ENCODE measurements around the gene GSTA2. TPM values are rescaled to one million over a fixed set of nuclear protein-coding genes. Genes with fewer than 3 reads are reported as not detected.
"Not testable (repeated sequence)": the region's sequence is repeated elsewhere in the genome, so short reads cannot be mapped to it uniquely, and the experiment has no call there.

The GSTA2 gene
- total RNA-seq, 1 experiment from 2014 or later, result not detected

- not testable (repeated sequence) for H3K4me3 ChIP-seq (ENCODE audit: low read length); H3K9ac ChIP-seq (ENCODE audit: low read length); H3K27me3 ChIP-seq (ENCODE audit: low read length); H2AFZ ChIP-seq (ENCODE audit: low read length); H3K4me2 ChIP-seq (ENCODE audit: low read depth, low read length, poor library complexity, severe bottlenecking); H4K20me1 ChIP-seq (ENCODE audit: insufficient read depth, low read depth, low read length); H3K27ac ChIP-seq (ENCODE audit: low read length); H3K9me3 ChIP-seq (ENCODE audit: low read length); H3K36me3 ChIP-seq (ENCODE audit: insufficient read depth, low read length); DNase-seq; H3K9me2 ChIP-seq (replicated peaks; ENCODE audit: insufficient read depth, low read length); H3K79me2 ChIP-seq (ENCODE audit: low read length); H3K4me1 ChIP-seq (ENCODE audit: low read length)
Observed at GRCh38 chr6:52714761-52715160, 48.5 kb downstream of the GSTA2 start.

GRCh38 chr6:52712136-52712535 lies 51.1 kb downstream of the GSTA2 start:
- no peaks in the 10 kb centered on the region for H3K27me3 ChIP-seq (ENCODE audit: low read length)
- H3K4me3 ChIP-seq (ENCODE audit: low read length), result no peak overlapping the region
- no peaks in the 10 kb centered on the region for H3K9me2 ChIP-seq (replicated peaks; ENCODE audit: insufficient read depth, low read length)
- no peak overlapping the region for H3K4me2 ChIP-seq (ENCODE audit: low read depth, low read length, poor library complexity, severe bottlenecking)
- no peaks in the 10 kb centered on the region for H4K20me1 ChIP-seq (ENCODE audit: insufficient read depth, low read depth, low read length)
- H3K4me1 ChIP-seq (ENCODE audit: low read length), result no peaks in the 10 kb centered on the region
- no peaks in the 10 kb centered on the region for H3K79me2 ChIP-seq (ENCODE audit: low read length)
- H2AFZ ChIP-seq (ENCODE audit: low read length), result no peak overlapping the region
- H3K9ac ChIP-seq (ENCODE audit: low read length), result no peak overlapping the region
- no peak for DNase-seq
- H3K36me3 ChIP-seq (ENCODE audit: insufficient read depth, low read length), result no peaks in the 10 kb centered on the region
- H3K27ac ChIP-seq (ENCODE audit: low read length), result no peak overlapping the region
- H3K9me3 ChIP-seq (ENCODE audit: low read length), result no peaks in the 10 kb centered on the region

- no peak for DNase-seq
- Histone ChIP-seq H3K4me3 (ENCODE audit: low read length) (no peak overlapping the region), H3K79me2 (ENCODE audit: low read length) (no peaks in the 10 kb centered on the region), H3K27ac (ENCODE audit: low read length) (no peak overlapping the region), H3K36me3 (ENCODE audit: insufficient read depth, low read length) (no peaks in the 10 kb centered on the region), H3K27me3 (ENCODE audit: low read length) (no peaks in the 10 kb centered on the region), H3K4me1 (ENCODE audit: low read length) (no peaks in the 10 kb centered on the region), H4K20me1 (ENCODE audit: insufficient read depth, low read depth, low read length) (no peaks in the 10 kb centered on the region), H3K4me2 (ENCODE audit: low read depth, low read length, poor library complexity, severe bottlenecking) (no peak overlapping the region), H3K9me2 (replicated peaks; ENCODE audit: insufficient read depth, low read length) (no peaks in the 10 kb centered on the region), H3K9me3 (ENCODE audit: low read length) (no peaks in the 10 kb centered on the region), H3K9ac (ENCODE audit: low read length) (no peak overlapping the region), H2AFZ (ENCODE audit: low read length) (no peak overlapping the region)
Observed at GRCh38 chr6:52707963-52708680, 55.2 kb downstream of the GSTA2 start.

GRCh38 chr6:52706001-52706400 lies 57.3 kb downstream of the GSTA2 start:
- H3K9me3 ChIP-seq (ENCODE audit: low read length), result no peaks in the 10 kb centered on the region
- no peak overlapping the region for H3K4me3 ChIP-seq (ENCODE audit: low read length)
- H3K9me2 ChIP-seq (replicated peaks; ENCODE audit: insufficient read depth, low read length), result no peaks in the 10 kb centered on the region
- no peak overlapping the region for H3K9ac ChIP-seq (ENCODE audit: low read length)
- no peaks in the 10 kb centered on the region for H4K20me1 ChIP-seq (ENCODE audit: insufficient read depth, low read depth, low read length)
- no peak overlapping the region for H3K4me2 ChIP-seq (ENCODE audit: low read depth, low read length, poor library complexity, severe bottlenecking)
- H2AFZ ChIP-seq (ENCODE audit: low read length), result no peak overlapping the region
- H3K27me3 ChIP-seq (ENCODE audit: low read length), result no peaks in the 10 kb centered on the region
- H3K27ac ChIP-seq (ENCODE audit: low read length), result no peak overlapping the region
- DNase-seq, result no peak
- no peaks in the 10 kb centered on the region for H3K36me3 ChIP-seq (ENCODE audit: insufficient read depth, low read length)
- no peaks in the 10 kb centered on the region for H3K79me2 ChIP-seq (ENCODE audit: low read length)
- no peaks in the 10 kb centered on the region for H3K4me1 ChIP-seq (ENCODE audit: low read length)

GRCh38 chr6:52704781-52705502 lies 58.3 kb downstream of the GSTA2 start:
- H3K4me2 ChIP-seq (ENCODE audit: low read depth, low read length, poor library complexity, severe bottlenecking); H3K9me3 ChIP-seq (ENCODE audit: low read length); H3K27me3 ChIP-seq (ENCODE audit: low read length); H3K27ac ChIP-seq (ENCODE audit: low read length); H2AFZ ChIP-seq (ENCODE audit: low read length); H3K4me3 ChIP-seq (ENCODE audit: low read length); H3K79me2 ChIP-seq (ENCODE audit: low read length); H3K9ac ChIP-seq (ENCODE audit: low read length); DNase-seq; H3K4me1 ChIP-seq (ENCODE audit: low read length); H3K36me3 ChIP-seq (ENCODE audit: insufficient read depth, low read length); H4K20me1 ChIP-seq (ENCODE audit: insufficient read depth, low read depth, low read length); H3K9me2 ChIP-seq (replicated peaks; ENCODE audit: insufficient read depth, low read length): not testable (repeated sequence)

- no peaks in the 10 kb centered on the region for H3K79me2 ChIP-seq (ENCODE audit: low read length)
- H3K4me1 ChIP-seq (ENCODE audit: low read length), result no peaks in the 10 kb centered on the region
- H3K9ac ChIP-seq (ENCODE audit: low read length), result no peak overlapping the region
- no peak overlapping the region for H3K4me3 ChIP-seq (ENCODE audit: low read length)
- no peaks in the 10 kb centered on the region for H3K27me3 ChIP-seq (ENCODE audit: low read length)
- H3K9me2 ChIP-seq (replicated peaks; ENCODE audit: insufficient read depth, low read length), result no peaks in the 10 kb centered on the region
- no peaks in the 10 kb centered on the region for H4K20me1 ChIP-seq (ENCODE audit: insufficient read depth, low read depth, low read length)
- H3K27ac ChIP-seq (ENCODE audit: low read length), result no peak overlapping the region
- no peaks in the 10 kb centered on the region for H3K36me3 ChIP-seq (ENCODE audit: insufficient read depth, low read length)
- no peak overlapping the region for H3K4me2 ChIP-seq (ENCODE audit: low read depth, low read length, poor library complexity, severe bottlenecking)
- no peak overlapping the region for H2AFZ ChIP-seq (ENCODE audit: low read length)
- no peaks in the 10 kb centered on the region for H3K9me3 ChIP-seq (ENCODE audit: low read length)
- no peak for DNase-seq
Observed at GRCh38 chr6:52704060-52704459, 59.2 kb downstream of the GSTA2 start.

Other genes with a start within 250 kb of the GSTA2 start
- gene TRAM2, start 186.4 kb downstream of the GSTA2 start, total RNA-seq (2014; rRNA removed; shearing (Covaris generic); ENCODE audit: low replicate concordance), result 19.3 and 24.1 TPM in 2 replicates
- 23.7 and 61.3 TPM in 2 replicates for gene TMEM14A, start 92.4 kb downstream of the GSTA2 start, total RNA-seq (2014; rRNA removed; shearing (Covaris generic); ENCODE audit: low replicate concordance)
- not detected in 2 replicates for gene GSTA1, start 40.3 kb upstream of the GSTA2 start, total RNA-seq (2014; rRNA removed; shearing (Covaris generic); ENCODE audit: low replicate concordance)
- gene GSTA5, start 77.3 kb upstream of the GSTA2 start, total RNA-seq (2014; rRNA removed; shearing (Covaris generic); ENCODE audit: low replicate concordance), result not detected in 2 replicates
- gene GSTA3, start 146.2 kb upstream of the GSTA2 start, total RNA-seq (2014; rRNA removed; shearing (Covaris generic); ENCODE audit: low replicate concordance), result not detected in 2 replicates
- 0.97 and 2.8 TPM in 2 replicates for gene GSTA4, start 231.8 kb upstream of the GSTA2 start, total RNA-seq (2014; rRNA removed; shearing (Covaris generic); ENCODE audit: low replicate concordance)